Large intestine (tissue), 3 donors: ENCODE measurements around the gene ZNF580. TPM values are rescaled to one million over a fixed set of nuclear protein-coding genes. Genes with fewer than 3 reads are reported as not detected.
A peak's percentile ranks its signal among the peaks of the same experiment; 100 is the strongest.

ENCODE experiments used
- DNase-seq, 2 donors: peaks; one replicate each; pipeline versions ENCODE4 v3.0.0 to v3.0.0-alpha.2; 2013
- H3K27ac ChIP-seq: one replicate; pipeline ENCODE4 v1.5.1; 2013; ENCODE audit warnings: low read length
- H3K27me3 ChIP-seq: 2 replicates; pipeline ENCODE4 v1.6.1; 2013; ENCODE audit warnings: low read length; ENCODE audit not compliant: control insufficient read depth, insufficient read depth
- H3K36me3 ChIP-seq: 2 replicates; pipeline ENCODE4 v1.6.1; 2013; ENCODE audit warnings: low read length; ENCODE audit not compliant: control insufficient read depth, insufficient read depth
- H3K4me1 ChIP-seq: one replicate; pipeline ENCODE4 v1.6.1; 2013; ENCODE audit warnings: low read length; ENCODE audit not compliant: control insufficient read depth, insufficient read depth
- H3K4me3 ChIP-seq: one replicate; pipeline ENCODE4 v1.5.1; 2013; ENCODE audit warnings: low read length
- H3K9me3 ChIP-seq: one replicate; pipeline ENCODE4 v1.6.1; 2013; ENCODE audit warnings: mild to moderate bottlenecking, low read depth, low read length, moderate library complexity; ENCODE audit not compliant: control insufficient read depth
- WGBS: methylation state at CpG from one replicate; pipeline ENCODE4 v1.1.5; 2013; ENCODE audit warnings: low lambda C conversion rate; ENCODE audit not compliant: insufficient coverage; 5-methylcytosine and 5-hydroxymethylcytosine counted together
- polyA plus RNA-seq: library from polyadenylated mRNA; unstranded; fragments of 120-200 nt; gene quantifications from one replicate; pipeline ENCODE4 v1.2.1, GENCODE V29; 2013

The ZNF580 gene
- polyA plus RNA-seq, 1 donor, result 31.3 TPM

GRCh38 chr19:55623561-55623960 is 17.2 kb upstream of the ZNF580 start:
- peak overlapping the region; percentile 33 for H3K4me3 ChIP-seq

GRCh38 chr19:55624109-55625003 is 16.4 kb upstream of the ZNF580 start, which contains the start of gene ZNF784:
ZNF784 (minus strand) TSS chr19:55624566; CDS start chr19:55624561, 5 bp downstream.
- DNase-seq, result peak; percentile 93 to 95
- Histone ChIP-seq H3K4me1 (peaks cover 14% of the 10 kb centered on the region), H3K27me3 (no peaks in the 10 kb centered on the region), H3K27ac (peak within 1 kb of the TSS; percentile 96), H3K36me3 (peaks cover 18% of the 10 kb centered on the region), H3K9me3 (no peaks in the 10 kb centered on the region), H3K4me3 (peak within 1 kb of the TSS; percentile 75)
- no CpG with 5 or more reads among the region's 56 CpGs for WGBS

More at GRCh38 chr19:55623561-55623960, 17.2 kb upstream of the ZNF580 start:
- Histone ChIP-seq H3K27me3 (no peaks in the 10 kb centered on the region), H3K4me1 (peaks cover 14% of the 10 kb centered on the region), H3K27ac (peak overlapping the region; percentile 27), H3K36me3 (peaks cover 18% of the 10 kb centered on the region), H3K9me3 (no peaks in the 10 kb centered on the region)
- WGBS, result 67% methylated on average over 1 of the region's 7 CpGs
- peak in 1 of 2 donors; percentile 2 for DNase-seq

- DNase-seq, result no peak
- WGBS, result no CpG with 5 or more reads among the region's 11 CpGs
- H3K4me3 ChIP-seq, result peak overlapping the region; percentile 75
- peak overlapping the region; percentile 96 for H3K27ac ChIP-seq
- no peaks in the 10 kb centered on the region for H3K9me3 ChIP-seq
- H3K27me3 ChIP-seq, result no peaks in the 10 kb centered on the region
- H3K36me3 ChIP-seq, result peaks cover 18% of the 10 kb centered on the region
- peaks cover 14% of the 10 kb centered on the region for H3K4me1 ChIP-seq
These were observed 15.8 kb upstream of the ZNF580 start for GRCh38 chr19:55625004-55625326.

- no peak for DNase-seq
- peaks cover 6% of the 10 kb centered on the region for H3K36me3 ChIP-seq
- H3K4me3 ChIP-seq, result no peak overlapping the region
- no CpG with 5 or more reads among the region's 11 CpGs for WGBS
- H3K27me3 ChIP-seq, result no peaks in the 10 kb centered on the region
- H3K4me1 ChIP-seq, result peaks cover 14% of the 10 kb centered on the region
- no peak overlapping the region for H3K27ac ChIP-seq
- no peaks in the 10 kb centered on the region for H3K9me3 ChIP-seq
These were observed 14.5 kb upstream of the ZNF580 start for GRCh38 chr19:55626350-55626749.

- Histone ChIP-seq H3K36me3 (no peaks in the 10 kb centered on the region), H3K27me3 (no peaks in the 10 kb centered on the region), H3K4me3 (no peak overlapping the region), H3K9me3 (no peaks in the 10 kb centered on the region), H3K4me1 (peaks cover 11% of the 10 kb centered on the region), H3K27ac (no peak overlapping the region)
- no CpG with 5 or more reads among the region's 3 CpGs for WGBS
- peak; percentile 86 to 93 for DNase-seq
These were observed 8.4 kb upstream of the ZNF580 start for GRCh38 chr19:55632463-55632834.

GRCh38 chr19:55633861-55634260 is 6.9 kb upstream of the ZNF580 start:
- no peaks in the 10 kb centered on the region for H3K9me3 ChIP-seq
- H3K27me3 ChIP-seq, result no peaks in the 10 kb centered on the region
- peaks cover 11% of the 10 kb centered on the region for H3K4me1 ChIP-seq
- DNase-seq, result peak in 1 of 2 donors; percentile 1
- no peak overlapping the region for H3K27ac ChIP-seq
- WGBS, result no CpG with 5 or more reads among the region's 8 CpGs
- H3K36me3 ChIP-seq, result peaks cover 4% of the 10 kb centered on the region
- no peak overlapping the region for H3K4me3 ChIP-seq

GRCh38 chr19:55635334-55635717 is 5.5 kb upstream of the ZNF580 start:
- DNase-seq, result peak in 1 of 2 donors; percentile 28
- Histone ChIP-seq H3K9me3 (peaks cover 5% of the 10 kb centered on the region), H3K36me3 (peaks cover 4% of the 10 kb centered on the region), H3K27ac (peak overlapping the region; percentile 94), H3K4me1 (peaks cover 15% of the 10 kb centered on the region), H3K27me3 (no peaks in the 10 kb centered on the region), H3K4me3 (peak overlapping the region; percentile 99)
- WGBS, result 0% methylated on average over 3 of the region's 9 CpGs

GRCh38 chr19:55635856-55636440 is 4.9 kb upstream of the ZNF580 start:
- peaks cover 4% of the 10 kb centered on the region for H3K36me3 ChIP-seq
- H3K27me3 ChIP-seq, result no peaks in the 10 kb centered on the region
- peaks cover 5% of the 10 kb centered on the region for H3K9me3 ChIP-seq
- no peak for DNase-seq
- peaks cover 17% of the 10 kb centered on the region for H3K4me1 ChIP-seq
- no CpG with 5 or more reads among the region's 7 CpGs for whole genome bisulfite sequencing
- H3K4me3 ChIP-seq, result peak overlapping the region; percentile 99
- H3K27ac ChIP-seq, result no peak overlapping the region

GRCh38 chr19:55636723-55637122 is 4.1 kb upstream of the ZNF580 start:
- Histone ChIP-seq H3K4me1 (peaks cover 17% of the 10 kb centered on the region), H3K4me3 (no peak overlapping the region)

GRCh38 chr19:55637534-55637933 is 3.3 kb upstream of the ZNF580 start:
- no peak for DNase-seq
- Histone ChIP-seq H3K4me1 (peaks cover 22% of the 10 kb centered on the region), H3K27me3 (no peaks in the 10 kb centered on the region), H3K9me3 (peaks cover 5% of the 10 kb centered on the region), H3K4me3 (no peak overlapping the region), H3K36me3 (peaks cover 4% of the 10 kb centered on the region), H3K27ac (no peak overlapping the region)
- WGBS, result no CpG with 5 or more reads among the region's 11 CpGs

More at GRCh38 chr19:55636723-55637122, 4.1 kb upstream of the ZNF580 start:
- no peak overlapping the region for H3K27ac ChIP-seq
- H3K36me3 ChIP-seq, result peaks cover 4% of the 10 kb centered on the region
- H3K9me3 ChIP-seq, result peaks cover 5% of the 10 kb centered on the region
- no peaks in the 10 kb centered on the region for H3K27me3 ChIP-seq
- WGBS, result no CpG with 5 or more reads among the region's 4 CpGs
- no peak for DNase-seq
